Upper lobe of right lung (tissue), 1 donor: ENCODE data around the gene RAD50. TPM values are rescaled to one million over a fixed set of nuclear protein-coding genes. Genes with fewer than 3 reads are reported as not detected.
"Not testable (repeated sequence)": the region's sequence is repeated elsewhere in the genome, so short reads cannot be mapped to it uniquely, and the experiment has no call there.

Experiments
- ATAC-seq: fragments of 200-7000 bp; cut with Tn5 transposase; one replicate; pipeline ENCODE4 v1.9.1; 2020; ENCODE audit warnings: mild to moderate bottlenecking, moderate library complexity
- DNase-seq: peaks from one replicate; pipeline ENCODE4 v3.0.0-alpha.2; 2020
- H3K27ac ChIP-seq: fragments of 200-600 bp; one replicate; pipeline ENCODE4 v1.8.0; 2022
- H3K27me3 ChIP-seq: fragments of 200-600 bp; one replicate; pipeline ENCODE4 v1.8.0; 2022; ENCODE audit warnings: mild to moderate bottlenecking
- H3K36me3 ChIP-seq: fragments of 200-600 bp; one replicate; pipeline ENCODE4 v1.8.0; 2022
- H3K4me1 ChIP-seq: fragments of 200-600 bp; one replicate; pipeline ENCODE4 v1.8.0; 2022
- H3K4me3 ChIP-seq: fragments of 200-600 bp; one replicate; pipeline ENCODE4 v1.8.0; 2022; ENCODE audit warnings: mild to moderate bottlenecking
- H3K9me3 ChIP-seq: fragments of 200-600 bp; one replicate; pipeline ENCODE4 v1.8.0; 2022
- intact Hi-C: fragments of 100-400 bp; cut with DNase I; formaldehyde crosslinking; loops from one replicate; pipeline ENCODE4 v1.11.0; 2022
- total RNA-seq: library from RNA; stranded (reverse); fragmentation: NEBNext Ultra II Directional; extraction: Animal tissue kit (Norgen Biotek cat#: 25700); gene quantifications from one replicate; pipeline ENCODE4 v1.2.1, GENCODE V29; 2021
- TF ChIP-seq, protein P1 (sequence below): fragments of 200-600 bp; IDR thresholded peaks from one replicate; pipeline ENCODE4 v1.8.0; 2022; ENCODE audit warnings: antibody characterized with exemption
- donor health status: DM: no; HTN: yes; CAD: no; lungs with severe emphysema.

The RAD50 gene
- total RNA-seq, 1 donor from 2014 or later, result 32.8 TPM

- TF ChIP-seq, protein P1, sequence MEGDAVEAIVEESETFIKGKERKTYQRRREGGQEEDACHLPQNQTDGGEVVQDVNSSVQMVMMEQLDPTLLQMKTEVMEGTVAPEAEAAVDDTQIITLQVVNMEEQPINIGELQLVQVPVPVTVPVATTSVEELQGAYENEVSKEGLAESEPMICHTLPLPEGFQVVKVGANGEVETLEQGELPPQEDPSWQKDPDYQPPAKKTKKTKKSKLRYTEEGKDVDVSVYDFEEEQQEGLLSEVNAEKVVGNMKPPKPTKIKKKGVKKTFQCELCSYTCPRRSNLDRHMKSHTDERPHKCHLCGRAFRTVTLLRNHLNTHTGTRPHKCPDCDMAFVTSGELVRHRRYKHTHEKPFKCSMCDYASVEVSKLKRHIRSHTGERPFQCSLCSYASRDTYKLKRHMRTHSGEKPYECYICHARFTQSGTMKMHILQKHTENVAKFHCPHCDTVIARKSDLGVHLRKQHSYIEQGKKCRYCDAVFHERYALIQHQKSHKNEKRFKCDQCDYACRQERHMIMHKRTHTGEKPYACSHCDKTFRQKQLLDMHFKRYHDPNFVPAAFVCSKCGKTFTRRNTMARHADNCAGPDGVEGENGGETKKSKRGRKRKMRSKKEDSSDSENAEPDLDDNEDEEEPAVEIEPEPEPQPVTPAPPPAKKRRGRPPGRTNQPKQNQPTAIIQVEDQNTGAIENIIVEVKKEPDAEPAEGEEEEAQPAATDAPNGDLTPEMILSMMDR, result no peak
- no peak overlapping the region for H3K27ac ChIP-seq
- no peak for ATAC-seq
- no peaks in the 10 kb centered on the region for H3K36me3 ChIP-seq
- H3K4me1 ChIP-seq, result no peaks in the 10 kb centered on the region
- H3K27me3 ChIP-seq, result no peaks in the 10 kb centered on the region
- no peaks in the 10 kb centered on the region for H3K9me3 ChIP-seq
- intact Hi-C loops, result no loop called here
- no peak overlapping the region for H3K4me3 ChIP-seq
- no peak for DNase-seq
Observed at GRCh38 chr5:132549576-132549975, 7.2 kb upstream of the RAD50 start.

GRCh38 chr5:132556153-132556762 is 519 bp upstream of the RAD50 start:
- TF ChIP-seq, protein P1, result no peak
- intact Hi-C loops, result no loop called here
- peaks cover 12% of the 10 kb centered on the region for H3K36me3 ChIP-seq
- peak overlapping the region; percentile 93 for H3K27ac ChIP-seq
- peak overlapping the region; percentile 94 for H3K4me3 ChIP-seq
- H3K27me3 ChIP-seq, result no peaks in the 10 kb centered on the region
- H3K9me3 ChIP-seq, result no peaks in the 10 kb centered on the region
- DNase-seq (no peak), ATAC-seq (no peak)
- peaks cover 14% of the 10 kb centered on the region for H3K4me1 ChIP-seq

DNA sequence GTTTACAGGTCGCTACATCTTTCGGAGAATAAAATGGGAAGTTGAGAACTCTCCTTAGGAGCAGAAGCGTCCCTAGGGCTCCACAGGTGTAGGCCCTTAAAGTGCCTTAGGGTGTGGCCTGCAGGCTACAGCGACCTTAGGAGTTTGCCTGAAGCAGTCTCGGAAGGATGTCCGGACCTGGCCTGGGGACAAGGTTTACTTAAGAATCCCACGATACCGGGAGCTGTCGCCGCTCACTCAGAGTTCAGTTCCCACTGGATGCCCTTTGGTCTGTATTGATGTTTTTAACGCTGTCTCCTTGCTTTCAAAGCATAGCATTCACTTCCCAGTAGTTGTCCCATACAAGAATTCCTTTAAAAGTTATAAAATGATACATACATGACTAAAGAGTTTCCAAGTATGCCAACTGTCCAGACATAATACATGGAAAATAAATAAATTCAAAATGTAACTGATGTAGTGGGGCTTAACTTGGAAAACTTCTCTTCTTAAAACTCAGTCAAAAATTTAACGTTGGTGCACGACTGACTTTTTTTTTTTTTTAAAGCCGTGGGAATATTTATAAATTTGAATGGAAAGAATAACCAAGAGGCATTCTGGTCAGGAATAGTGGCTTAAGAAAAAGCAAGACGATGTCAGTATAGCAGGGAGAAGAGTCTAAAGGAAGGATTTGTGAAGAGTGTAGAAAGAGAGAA is 848 bp downstream of the RAD50 start:
- DNase-seq (peak; percentile 68), ATAC-seq (peak; percentile 78)
- peak overlapping the region; percentile 93 for H3K27ac ChIP-seq
- H3K27me3 ChIP-seq, result no peaks in the 10 kb centered on the region
- H3K36me3 ChIP-seq, result peaks cover 26% of the 10 kb centered on the region
- intact Hi-C loops, result no loop called here
- TF ChIP-seq, protein P1, result no peak
- peaks cover 14% of the 10 kb centered on the region for H3K4me1 ChIP-seq
- H3K4me3 ChIP-seq, result peak overlapping the region; percentile 94
- H3K9me3 ChIP-seq, result no peaks in the 10 kb centered on the region

GRCh38 chr5:132559383-132560060 is 2.7 kb downstream of the RAD50 start:
- Histone ChIP-seq H3K4me1 (peaks cover 14% of the 10 kb centered on the region), H3K36me3 (peaks cover 38% of the 10 kb centered on the region), H3K27me3 (no peaks in the 10 kb centered on the region), H3K27ac (no peak overlapping the region), H3K9me3 (peaks cover 8% of the 10 kb centered on the region), H3K4me3 (no peak overlapping the region)
- no peak for DNase-seq
- TF ChIP-seq, protein P1, result no peak
- ATAC-seq, result no peak
- intact Hi-C loops, result no loop called here

GRCh38 chr5:132561601-132562000 is 4.8 kb downstream of the RAD50 start:
- intact Hi-C loops, result no loop called here
- no peak for ATAC-seq
- H3K36me3 ChIP-seq, result peaks cover 41% of the 10 kb centered on the region

DNA sequence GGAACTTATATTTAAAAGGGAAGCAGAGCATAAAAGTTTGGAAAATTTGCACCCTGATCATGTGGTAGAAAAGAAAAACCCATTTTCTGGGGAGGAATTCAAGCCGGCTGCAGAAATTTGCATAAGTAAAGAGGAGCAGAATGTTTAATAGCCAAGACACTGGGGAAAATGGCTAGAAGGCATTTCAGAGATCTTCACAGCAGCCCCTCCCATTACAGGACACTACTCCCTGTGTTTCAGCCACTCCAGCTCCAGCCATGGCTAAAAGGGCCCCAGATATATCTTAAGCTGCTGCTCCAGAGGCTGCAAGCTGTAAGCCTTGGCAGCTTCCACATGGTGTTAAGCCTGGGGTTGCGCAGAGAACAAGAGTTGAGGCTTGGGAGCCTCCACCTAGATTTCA is 7.8 kb downstream of the RAD50 start:
- H3K27me3 ChIP-seq, H3K27ac ChIP-seq, DNase-seq, H3K4me3 ChIP-seq, H3K9me3 ChIP-seq, ATAC-seq, H3K4me1 ChIP-seq, intact Hi-C loops: not testable (repeated sequence)
- H3K36me3 ChIP-seq, result peaks cover 45% of the 10 kb centered on the region

More at GRCh38 chr5:132561601-132562000, 4.8 kb downstream of the RAD50 start:
- Histone ChIP-seq H3K4me1 (peaks cover 14% of the 10 kb centered on the region), H3K4me3 (no peak overlapping the region), H3K27me3 (no peaks in the 10 kb centered on the region), H3K27ac (no peak overlapping the region), H3K9me3 (peaks cover 9% of the 10 kb centered on the region)
- TF ChIP-seq, protein P1, result no peak
- DNase-seq, result no peak
